NCI-H82 (cell line): ENCODE results near the gene OTUD4.
"Not testable (repeated sequence)": the region's sequence is repeated elsewhere in the genome, so short reads cannot be mapped to it uniquely, and the experiment has no call there.

Experiments used
- DNase-seq: peaks from one replicate; lab custom pipeline; 2025; lab: John Stamatoyannopoulos, UW

Gene OTUD4, protein sequence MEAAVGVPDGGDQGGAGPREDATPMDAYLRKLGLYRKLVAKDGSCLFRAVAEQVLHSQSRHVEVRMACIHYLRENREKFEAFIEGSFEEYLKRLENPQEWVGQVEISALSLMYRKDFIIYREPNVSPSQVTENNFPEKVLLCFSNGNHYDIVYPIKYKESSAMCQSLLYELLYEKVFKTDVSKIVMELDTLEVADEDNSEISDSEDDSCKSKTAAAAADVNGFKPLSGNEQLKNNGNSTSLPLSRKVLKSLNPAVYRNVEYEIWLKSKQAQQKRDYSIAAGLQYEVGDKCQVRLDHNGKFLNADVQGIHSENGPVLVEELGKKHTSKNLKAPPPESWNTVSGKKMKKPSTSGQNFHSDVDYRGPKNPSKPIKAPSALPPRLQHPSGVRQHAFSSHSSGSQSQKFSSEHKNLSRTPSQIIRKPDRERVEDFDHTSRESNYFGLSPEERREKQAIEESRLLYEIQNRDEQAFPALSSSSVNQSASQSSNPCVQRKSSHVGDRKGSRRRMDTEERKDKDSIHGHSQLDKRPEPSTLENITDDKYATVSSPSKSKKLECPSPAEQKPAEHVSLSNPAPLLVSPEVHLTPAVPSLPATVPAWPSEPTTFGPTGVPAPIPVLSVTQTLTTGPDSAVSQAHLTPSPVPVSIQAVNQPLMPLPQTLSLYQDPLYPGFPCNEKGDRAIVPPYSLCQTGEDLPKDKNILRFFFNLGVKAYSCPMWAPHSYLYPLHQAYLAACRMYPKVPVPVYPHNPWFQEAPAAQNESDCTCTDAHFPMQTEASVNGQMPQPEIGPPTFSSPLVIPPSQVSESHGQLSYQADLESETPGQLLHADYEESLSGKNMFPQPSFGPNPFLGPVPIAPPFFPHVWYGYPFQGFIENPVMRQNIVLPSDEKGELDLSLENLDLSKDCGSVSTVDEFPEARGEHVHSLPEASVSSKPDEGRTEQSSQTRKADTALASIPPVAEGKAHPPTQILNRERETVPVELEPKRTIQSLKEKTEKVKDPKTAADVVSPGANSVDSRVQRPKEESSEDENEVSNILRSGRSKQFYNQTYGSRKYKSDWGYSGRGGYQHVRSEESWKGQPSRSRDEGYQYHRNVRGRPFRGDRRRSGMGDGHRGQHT

DNA sequence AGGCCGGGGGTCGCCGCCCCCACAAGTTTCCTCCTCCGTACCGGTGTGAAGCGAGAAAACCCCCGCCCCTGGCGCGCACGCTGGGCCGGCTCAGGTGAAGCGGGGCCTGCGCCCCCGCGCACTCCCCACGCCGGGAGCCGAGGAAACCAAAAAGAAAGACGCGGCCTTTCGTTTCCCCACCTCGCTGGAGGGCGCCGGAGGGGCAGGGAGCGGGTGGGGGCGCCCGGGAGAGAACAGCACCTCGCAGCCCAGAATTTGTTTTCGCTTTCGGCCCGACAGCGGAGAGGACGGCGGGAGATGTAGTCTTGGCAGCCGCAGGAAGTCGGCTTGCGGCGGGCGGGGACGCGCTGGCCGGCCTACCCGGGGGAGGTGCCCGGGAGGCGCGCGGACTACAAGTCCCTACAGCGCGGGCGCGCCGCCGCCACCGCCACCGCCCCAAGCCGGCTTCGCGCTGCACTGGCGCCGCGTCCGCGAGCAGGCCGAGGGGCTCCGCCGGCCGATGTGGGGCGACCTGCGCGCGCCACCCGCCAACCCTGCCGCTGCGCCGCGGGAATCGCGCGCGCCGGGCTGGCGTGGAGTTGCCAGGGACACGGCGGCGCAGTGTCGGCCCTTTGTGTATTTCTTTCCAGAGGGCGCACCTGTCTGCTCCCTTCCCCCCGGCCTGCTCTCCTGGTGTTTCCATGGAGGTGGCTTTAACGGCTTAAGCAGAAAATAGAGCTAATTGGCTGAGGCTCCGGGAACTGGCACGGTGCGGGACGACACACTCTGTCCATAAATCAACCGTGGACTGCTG lies at the start of gene OTUD4:
OTUD4 (minus strand) TSS at position 292 of the 793 bp plus-strand sequence. CDS start 616 bp downstream, outside the sequence.
- peak; percentile 96 for DNase-seq

DNA sequence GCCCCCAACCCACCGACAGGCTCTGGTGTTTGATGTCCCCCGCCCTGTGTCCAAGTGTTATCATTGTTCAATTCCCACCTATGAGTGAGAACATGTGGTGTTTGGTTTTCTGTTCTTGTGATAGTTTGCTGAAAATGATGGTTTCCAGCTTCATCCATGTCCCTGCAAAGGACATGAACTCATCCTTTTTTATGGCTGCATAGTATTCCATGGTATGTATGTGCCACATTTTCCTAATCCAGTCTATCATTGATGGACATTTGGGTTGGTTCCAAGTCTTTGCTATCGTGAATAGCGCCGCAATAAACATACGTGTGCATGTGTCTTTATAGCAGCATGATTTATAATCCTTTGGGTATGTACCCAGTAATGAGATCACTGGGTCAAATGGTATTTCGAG lies 42.8 kb upstream of the OTUD4 start:
- not testable (repeated sequence) for DNase-seq

DNA sequence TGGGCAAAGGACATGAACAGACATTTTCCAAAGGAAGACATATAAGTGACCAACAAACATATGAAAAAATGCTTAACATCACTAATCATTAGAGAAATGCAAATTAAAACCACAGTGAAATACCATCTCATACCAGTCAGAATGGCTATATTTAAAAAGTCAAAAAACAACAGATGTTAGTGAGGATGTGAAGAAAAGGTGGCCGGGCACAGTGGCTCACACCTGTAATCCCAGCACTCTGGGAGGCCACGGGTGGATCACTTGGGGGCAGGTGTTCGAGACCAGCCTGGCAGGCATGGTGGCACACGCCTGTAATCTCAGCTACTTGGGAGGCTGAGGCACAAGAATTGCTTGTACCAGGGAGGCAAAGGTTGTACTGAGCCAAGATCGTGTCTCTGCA lies 41.1 kb upstream of the OTUD4 start:
- not testable (repeated sequence) for DNase-seq

DNA sequence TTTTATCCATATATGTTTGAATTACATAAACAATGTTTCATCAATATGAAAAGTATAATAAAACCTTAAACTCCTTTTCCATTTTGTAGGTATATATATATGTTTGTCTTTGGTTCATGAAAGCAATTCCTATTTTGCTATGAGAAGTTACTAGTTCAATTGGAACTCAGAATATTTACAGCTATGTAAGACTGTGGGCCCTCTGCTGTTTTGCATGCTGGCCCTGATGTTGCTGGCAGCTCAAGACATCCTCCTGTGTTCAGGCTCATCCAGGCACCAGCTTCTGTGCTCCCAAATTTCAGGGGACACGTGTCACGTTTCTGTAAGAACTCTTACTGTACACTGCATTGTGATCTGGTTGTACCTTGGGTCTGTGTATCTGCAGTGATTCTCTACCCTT lies 38.7 kb upstream of the OTUD4 start:
- DNase-seq = no peak

DNA sequence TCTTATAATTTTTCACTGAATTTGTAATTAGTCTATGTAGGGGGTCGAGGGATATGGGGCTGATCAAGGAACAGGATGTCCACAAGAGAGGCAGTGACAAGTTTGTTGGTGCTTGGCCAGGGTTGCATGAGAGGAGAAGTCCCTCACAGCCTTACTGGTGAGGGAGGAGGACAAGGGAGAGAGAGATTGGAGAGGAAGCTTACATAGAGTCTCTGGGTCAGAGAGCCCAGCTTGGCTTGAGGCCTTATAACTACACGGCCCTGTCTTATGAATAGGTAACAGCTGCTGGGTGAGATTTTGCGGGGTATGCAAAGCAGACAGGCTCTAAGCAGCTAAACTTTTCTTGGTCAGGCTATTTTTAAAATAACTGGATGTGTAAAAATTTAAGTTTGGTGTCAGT lies 37.9 kb upstream of the OTUD4 start:
- DNase-seq = peak; percentile 6

DNA sequence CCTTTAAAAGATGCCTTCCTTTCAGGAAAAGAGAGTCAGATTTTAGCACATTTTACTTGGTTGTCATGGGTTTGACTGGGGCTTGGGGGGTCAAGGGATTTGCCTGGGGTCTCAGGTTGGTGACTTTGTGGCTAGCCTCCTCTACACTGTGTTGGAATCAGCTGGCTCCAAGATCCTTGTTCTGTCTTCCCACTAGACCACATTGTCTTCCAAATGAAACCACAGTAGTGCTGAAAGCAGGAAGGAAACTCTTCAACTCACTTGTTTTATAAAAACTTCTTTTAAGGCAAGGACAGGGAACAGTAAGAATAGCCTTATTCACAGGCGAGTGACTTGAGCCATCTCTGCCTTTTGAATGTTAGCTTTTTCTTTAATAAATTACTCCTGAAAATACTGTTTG lies 37.0 kb upstream of the OTUD4 start:
- DNase-seq = no peak

DNA sequence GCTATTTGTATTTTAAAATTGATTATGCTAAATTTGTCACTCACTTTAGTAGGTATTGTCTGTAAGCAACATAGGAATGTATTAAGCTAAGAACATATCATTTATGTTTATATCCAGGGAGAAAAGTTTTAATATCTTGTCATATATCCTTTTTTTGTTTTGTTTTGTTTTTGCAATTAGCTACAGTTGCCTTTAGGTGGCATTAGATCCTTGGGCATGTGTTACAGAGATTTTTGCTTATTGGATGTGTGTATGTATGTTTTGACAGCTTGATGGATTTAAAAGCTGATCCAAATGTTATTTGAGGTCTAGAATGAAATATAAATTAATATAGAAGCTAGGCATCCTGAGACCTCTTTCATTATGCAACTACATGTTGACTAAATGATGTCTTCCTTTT lies 36.1 kb upstream of the OTUD4 start:
- peak; percentile 24 for DNase-seq

DNA sequence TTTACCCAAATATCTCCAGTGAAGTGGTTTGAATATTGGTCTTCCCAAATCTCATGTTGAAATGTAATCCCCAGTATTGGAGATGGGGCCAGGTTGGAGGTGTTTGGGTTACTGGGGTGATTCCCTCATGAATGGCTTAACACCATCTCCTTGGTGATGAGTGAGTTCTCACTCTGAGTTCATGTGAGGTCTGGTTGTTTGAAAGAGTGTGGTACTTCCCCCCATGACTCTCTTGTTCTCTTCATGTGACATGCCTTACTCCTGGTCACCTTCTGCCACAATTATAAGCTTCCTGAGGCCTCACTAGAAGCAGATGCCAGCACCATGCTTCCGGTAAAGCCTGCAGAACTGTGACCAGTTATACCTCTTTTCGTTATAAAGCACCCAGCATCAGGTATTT lies 32.9 kb upstream of the OTUD4 start:
- DNase-seq = no peak

DNA sequence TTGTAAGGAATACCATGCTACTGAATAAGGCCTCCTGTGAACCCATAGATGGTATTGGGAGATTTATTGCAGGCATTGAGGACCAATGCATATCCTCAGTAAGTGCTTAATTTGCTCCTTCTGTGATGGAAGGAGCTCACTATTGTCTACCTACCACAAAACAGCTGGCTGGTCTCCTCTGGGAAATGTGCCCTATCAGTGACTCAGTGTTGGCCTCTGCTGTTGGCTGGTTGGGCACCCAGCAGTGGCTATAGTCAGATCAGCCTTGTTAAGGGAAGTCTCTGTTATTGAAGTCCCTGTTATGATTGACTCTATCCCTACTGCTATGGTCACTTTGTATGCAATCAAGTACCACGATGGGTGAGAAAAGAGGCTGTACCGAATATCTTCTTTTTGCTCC lies 27.5 kb upstream of the OTUD4 start:
- DNase-seq = no peak

DNA sequence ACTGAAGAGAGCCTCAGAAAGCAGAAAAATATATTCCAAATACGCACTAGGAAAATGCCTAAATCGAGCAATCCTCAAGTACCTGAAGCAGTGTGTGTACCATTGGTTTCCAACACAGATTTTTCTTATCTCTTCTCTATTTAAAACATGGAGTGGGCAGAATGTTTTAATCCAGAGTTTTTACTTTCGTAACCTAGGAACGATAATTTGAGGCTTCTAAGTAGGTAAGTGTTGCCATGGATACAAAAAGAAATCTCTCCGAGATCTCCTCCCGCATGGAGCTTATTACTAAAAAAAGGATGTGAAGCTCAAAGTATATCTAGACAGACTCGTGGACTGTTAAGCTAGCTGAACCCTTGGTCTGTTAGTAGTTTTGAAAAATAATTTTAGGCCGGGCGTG lies 23.0 kb upstream of the OTUD4 start:
- no peak for DNase-seq

DNA sequence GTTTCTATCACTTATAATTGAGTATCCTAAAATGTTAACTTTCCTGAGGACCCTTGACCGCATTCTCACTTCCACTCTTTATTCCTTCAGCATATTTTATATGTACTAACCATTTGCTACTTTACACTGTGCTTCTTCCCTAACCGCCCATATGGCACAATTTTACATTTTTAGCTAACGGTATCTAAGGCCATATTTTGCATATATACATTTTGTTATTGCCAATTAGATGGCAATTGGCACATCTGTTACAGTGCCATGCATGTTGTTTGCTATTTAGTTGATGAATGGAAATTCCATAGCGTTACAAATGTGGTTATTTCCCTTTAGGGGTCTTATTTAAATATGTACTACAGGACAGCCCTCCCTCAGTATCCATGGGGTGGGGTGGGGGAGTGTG lies 20.0 kb upstream of the OTUD4 start:
- DNase-seq = no peak

DNA sequence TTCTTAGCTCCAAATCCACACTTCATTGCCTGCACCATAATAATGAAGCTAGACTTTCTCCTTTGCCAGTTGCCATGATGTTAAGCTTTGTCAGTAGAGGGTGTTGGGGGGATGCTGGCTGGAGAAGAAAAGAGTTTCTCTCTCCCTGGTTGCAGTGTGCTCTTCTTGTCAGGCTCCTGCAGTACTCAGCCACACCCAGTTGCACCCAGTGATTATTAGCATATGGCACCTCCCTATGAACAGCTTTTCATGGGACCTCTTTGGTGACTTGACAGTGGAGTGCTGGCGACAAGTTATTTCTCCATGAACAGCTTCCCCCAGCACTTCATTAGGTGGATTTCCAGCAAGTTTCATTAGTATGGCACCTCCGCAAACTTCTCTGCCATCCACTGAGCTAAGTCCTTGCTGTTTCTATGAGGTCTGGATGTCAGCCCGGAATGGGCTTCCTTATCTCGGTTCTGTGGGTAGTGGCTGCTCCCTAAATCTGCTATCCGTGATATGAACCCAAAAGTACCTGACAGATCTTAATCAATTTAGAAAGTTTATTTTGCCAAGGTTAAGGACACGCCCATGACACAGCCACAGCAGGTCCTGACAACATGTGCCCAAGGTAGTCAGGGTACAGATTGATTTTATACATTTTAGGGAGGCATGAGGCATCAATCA lies 18.8 kb upstream of the OTUD4 start:
- no peak for DNase-seq

DNA sequence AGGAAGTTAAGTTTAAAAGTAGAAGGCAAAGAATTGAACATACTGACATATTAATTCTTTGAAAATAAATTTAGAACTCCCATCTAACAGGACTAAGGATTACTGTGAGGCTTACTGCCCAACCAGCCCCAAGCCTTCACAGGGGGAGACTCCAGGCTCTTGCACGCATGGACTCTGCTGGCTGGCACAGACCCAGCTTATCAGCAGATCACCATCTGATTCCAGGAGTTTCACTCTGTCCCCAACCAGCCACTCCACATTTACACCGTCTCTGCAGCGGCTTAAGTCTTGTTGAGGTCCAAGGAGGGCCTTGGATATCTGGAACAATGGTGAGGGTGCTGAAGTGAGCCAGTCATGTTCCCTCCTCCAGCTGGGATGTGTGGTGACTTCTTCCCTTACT lies 16.4 kb upstream of the OTUD4 start:
- no peak for DNase-seq

DNA sequence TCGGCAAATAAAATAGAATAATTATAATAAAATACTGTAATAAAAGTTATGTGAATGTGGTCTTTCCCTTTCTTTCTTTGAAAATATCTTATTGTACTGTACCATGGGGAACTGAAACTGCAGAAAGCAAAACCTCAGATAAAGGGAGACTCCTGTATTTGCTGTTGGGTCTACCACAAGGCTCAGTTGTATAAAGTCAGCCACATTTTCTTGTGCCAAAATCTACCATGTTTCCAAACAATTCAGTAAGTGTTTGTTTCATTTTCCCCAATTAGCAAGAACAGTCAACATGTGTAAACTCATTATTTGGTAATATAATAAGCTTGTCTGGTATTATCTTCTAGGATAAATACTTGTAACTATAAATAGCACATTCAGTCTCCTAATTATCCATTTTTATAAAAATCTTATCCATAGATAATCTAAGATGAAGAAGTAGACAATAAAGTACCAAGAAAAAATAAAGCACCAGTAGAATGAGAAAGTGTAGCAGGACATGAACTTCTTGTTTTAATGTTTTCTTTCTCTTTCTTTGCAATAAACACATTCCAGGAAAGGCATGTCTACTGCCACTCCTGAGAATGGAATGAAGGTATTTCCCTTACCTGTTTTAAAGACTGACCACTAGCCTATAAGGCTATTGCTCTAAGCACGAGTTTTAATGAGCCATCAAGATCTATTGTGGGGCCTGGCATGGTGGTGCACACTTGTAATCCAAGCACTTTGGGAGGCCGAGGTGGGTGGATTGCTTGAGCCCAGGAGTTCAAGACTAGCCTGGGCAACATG lies 15.0 kb upstream of the OTUD4 start:
- no peak for DNase-seq

DNA sequence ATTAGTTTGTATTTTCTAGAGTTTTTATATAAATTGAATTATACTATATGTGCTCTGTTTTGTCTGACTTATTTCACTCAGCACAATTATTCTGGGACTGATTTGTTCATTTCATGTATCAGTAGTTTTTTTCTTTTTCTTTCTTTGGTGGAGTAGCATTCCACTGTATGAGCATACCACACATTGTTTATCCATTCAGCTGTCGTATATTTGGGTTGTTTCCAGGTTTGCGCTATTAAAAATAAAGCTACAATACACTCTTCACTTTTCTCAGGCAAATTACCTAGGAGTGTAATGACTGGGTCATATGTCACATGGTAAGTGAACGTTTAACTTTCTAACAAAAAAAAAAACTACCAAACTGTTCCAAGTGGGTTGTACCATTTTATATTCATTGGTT lies 9.6 kb upstream of the OTUD4 start:
- no peak for DNase-seq

DNA sequence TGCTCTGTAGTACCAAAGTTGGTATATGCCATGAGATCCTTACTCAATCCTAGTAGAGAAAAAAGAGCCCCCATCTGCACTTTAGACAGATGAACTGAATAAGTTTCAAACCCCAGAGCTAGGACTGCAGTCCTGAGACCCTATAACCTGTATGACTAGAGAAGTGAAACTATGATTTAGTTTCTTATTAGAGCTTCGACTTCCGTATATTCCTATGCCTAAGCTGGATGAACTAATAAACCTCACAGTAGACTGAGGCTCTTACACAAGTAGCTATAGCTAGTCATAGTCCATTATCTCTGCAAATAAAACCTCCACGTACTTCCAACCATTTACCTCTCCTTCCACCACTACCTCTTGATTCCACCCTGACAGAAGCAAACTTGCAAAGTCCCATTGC lies 6.3 kb upstream of the OTUD4 start:
- no peak for DNase-seq

DNA sequence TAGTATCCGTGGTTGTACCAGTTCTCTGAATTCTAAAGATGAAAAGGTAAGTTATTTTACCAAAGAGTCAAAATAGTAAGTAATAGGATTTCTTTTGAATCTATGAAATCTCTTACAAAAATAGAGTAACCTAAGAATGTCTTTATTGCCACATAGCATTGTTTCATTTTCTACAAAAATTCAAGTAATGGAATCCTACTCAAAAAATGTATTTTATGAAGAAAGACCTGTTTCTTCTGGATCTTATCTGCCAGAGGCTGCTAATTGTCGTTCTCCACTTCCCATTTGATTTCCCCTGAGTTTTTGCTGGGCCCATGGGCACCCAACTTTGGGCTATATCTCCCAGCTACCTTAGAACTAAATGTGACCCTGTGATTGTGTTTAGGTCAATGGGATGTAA lies 3.2 kb upstream of the OTUD4 start:
- no peak for DNase-seq

DNA sequence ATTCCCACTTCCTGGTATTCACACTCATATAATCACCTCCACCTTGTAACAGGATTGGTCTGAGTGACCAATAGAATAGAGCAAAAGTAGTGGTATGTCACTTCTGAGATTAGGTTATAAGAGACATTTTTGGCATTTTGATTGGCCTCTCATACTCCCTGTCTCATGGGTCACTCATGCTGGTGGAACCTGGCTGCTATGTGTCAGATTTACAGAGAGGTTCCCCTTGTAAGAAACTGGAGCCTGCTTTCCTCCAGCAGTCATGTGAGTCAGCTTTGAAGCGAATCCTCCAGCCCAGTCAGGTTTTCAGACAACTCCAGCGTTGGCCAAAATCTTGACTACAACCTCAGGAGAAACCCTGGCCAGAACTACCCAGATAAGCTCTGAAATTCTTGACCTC lies 2.6 kb upstream of the OTUD4 start:
- no peak for DNase-seq

DNA sequence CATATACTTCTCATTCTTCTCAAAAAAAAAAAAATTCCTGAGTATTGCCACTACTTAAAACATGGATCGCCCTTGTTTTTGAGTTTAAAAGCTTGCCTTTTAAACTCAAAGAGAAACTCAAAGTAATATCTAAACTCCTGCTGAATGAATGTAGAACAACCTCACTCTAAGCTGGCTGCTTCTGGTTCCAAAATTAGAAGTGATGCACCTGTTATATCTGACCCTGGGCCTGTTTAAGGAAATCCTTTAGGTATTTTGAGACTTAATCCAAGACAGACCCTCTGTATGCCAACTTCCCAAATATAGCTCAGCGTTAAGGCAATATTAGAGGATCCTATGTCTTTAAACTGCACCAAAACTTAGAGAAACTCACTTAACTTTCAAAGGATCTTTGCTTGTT lies 1.8 kb upstream of the OTUD4 start:
- DNase-seq = no peak

DNA sequence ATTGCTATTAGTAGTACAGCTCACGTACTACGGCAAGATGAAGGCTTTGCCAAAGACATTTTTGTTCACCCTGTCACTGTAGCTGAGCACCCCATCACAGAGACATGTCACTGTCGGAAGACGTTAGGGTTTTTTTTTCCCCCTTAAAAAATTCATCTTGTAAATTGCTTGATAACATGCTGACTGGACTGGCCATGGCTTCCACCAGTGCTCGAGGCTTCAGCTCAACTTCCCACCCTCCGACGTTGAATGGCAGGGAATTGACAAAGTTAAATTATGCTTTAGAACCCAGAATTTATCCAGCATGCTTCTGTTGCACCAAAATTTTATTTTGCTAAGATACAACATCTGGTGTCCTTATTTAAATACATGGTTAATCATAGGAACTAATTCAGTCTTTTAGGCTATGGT lies 707 bp upstream of the OTUD4 start:
- no peak for DNase-seq

DNA sequence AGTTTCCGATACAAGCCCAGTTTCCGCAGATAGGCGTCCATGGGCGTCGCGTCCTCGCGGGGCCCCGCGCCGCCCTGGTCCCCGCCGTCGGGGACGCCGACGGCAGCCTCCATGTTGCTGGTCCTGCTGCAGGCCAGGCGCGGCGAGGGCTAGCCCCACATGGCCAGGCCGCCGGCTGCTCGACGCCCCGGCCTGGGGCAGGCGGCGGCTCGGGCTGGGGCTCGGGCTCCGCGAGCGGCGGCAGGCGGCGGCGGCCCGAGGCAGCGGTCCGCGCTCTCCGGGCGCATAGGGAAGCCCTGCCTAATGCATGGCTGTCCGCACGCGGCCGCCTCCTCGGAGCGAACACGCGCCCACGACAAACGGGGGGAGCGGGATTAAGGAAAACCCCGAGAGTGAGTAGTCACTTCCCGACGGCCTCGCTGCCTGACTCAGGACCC lies 510 bp downstream of the OTUD4 start:
- DNase-seq = peak; percentile 37
